Activated T-helper 9 cell treated with anti-CD3 and anti-CD28 coated beads, Interleukin-2, amount 50 U/mL, for 16 hours (primary cell): ENCODE data around the gene VAC14.

Source experiments
- DNase-seq: peaks from one replicate; pipeline ENCODE4 v3.0.0-alpha.2; 2020; ENCODE audit warnings: low read depth

VAC14 gene

GRCh38 chr16:70760221-70760620 is 40.7 kb downstream of the VAC14 start:
- DNase-seq, result no peak

- no peak for DNase-seq
Observed at GRCh38 chr16:70759666-70760065, 41.3 kb downstream of the VAC14 start.

DNA sequence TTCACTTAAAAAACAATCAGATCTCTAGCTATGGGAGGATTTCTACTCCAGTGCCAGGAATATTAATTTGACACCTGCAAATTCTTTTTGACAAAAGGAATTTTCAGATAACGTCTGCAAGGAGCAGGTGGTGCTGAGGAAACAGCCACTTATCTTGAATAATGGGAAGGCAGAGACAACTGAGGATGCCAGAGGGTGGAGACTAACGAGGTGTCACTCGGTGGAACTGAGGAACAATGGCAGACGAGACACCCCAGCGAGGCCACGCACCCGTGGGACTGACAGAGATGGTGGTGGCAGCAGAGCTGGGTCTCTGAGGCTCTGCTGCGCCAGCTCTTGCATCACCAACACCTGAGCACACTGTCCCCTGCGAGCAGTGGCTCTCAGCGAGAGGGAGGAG is 42.2 kb downstream of the VAC14 start:
- no peak for DNase-seq

- no peak for DNase-seq
Observed at GRCh38 chr16:70757183-70757582, 43.8 kb downstream of the VAC14 start.

DNA sequence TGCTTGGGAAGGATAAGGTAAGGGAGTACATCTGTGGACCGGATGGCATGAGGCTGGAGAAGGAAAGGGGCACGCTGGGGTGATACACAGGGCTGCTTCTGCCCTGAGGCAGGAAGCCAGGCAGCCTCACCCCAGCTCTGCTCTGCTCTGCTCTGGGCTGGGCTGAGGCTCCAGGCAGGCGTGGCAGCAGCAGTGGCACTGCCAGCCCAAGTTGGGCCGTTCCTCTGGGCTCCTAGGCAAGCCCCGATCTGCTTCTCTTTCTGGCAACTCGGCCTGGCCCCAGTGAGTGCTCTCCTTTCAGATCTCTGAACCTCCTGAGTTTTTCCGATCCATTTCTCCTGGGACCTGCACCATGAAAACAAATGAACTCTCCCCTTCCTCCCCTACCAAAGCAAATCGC is 44.9 kb downstream of the VAC14 start:
- DNase-seq, result no peak

DNA sequence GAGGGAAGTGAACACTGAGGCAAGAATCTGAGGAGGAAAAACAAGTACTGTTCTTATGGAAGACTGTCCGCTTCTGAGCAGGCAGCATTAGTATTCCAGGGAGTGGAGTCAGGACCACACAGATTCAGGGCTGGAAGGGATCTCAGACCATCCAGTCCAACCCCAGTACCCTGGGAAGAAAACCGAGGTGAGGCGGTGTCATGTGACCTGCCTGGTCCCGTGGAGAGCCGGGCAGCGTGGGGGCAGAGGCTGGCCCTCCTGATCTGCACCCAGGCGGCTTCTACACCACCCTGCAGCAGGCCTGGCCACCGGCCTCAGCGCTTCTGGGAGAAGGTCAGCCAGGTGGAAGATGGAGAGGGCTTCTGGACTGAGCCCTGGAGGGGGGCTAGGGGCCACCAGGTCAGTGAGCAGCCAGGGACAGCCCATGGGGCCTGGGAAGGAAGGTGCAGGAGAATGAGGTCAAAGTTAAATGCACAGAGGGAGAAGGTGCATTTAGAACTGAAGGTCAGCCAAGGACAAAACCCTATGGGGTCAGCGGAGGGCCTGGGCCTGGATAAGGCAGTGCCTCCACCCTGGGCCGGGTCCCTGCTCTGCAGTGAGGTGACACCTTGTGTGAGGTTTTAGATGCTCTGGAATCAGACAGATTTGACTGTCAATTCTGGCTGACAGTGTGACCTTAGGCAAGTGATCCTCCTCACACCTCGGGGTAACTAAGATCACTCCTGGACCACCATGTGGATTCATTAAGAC is 45.9 kb downstream of the VAC14 start:
- no peak for DNase-seq

DNA sequence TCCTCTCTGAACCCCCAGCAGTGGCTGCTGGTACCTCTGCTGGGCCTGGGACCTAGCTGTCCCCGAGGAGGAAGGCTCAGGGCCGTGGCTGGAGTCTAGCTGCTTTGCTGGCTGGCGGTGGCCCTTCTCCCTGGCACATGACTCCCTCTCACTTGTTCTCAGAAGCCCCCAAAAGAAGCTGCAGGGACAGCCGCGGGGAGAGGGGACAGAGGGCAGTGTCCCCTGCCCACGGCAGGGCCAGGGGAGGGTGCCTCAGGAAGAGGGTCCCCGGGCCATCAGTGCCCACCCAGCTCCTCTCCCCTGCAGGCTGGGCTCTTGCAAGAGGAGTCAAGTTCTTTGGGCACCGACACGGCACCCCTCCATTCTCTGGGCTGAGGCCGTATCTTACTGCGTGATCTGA is 46.6 kb downstream of the VAC14 start:
- no peak for DNase-seq

DNA sequence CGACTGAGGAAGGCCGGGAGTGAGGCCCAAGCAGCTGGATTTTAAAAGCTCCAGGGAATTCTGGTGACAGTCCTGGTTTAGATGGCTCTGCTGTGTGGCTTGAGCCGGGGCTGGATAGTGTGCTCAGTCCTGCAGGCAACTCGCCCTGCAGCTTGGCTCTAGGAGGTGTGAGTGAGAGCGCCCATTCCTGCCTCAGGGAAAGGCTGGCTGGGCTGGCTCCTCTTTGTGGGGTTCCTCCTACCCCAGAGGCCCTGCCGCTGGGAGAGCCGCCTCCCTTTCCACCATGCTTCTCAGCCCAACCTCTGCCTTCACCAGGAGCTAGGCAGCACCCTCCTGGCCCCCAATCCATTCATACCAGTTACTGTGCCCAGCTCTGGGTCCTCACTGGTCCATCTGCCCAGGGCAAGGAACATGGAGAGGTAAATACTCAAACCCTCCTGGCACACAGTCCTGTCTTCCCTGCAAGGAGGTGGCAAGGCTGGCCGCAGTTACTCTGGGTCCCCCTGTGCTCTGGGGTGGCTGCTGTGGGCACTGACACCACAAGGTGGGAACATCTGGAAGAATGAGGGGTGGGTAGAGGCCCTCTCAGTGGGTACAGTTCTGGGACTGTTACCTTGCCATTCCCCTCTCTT is 47.1 kb downstream of the VAC14 start:
- DNase-seq, result no peak

DNA sequence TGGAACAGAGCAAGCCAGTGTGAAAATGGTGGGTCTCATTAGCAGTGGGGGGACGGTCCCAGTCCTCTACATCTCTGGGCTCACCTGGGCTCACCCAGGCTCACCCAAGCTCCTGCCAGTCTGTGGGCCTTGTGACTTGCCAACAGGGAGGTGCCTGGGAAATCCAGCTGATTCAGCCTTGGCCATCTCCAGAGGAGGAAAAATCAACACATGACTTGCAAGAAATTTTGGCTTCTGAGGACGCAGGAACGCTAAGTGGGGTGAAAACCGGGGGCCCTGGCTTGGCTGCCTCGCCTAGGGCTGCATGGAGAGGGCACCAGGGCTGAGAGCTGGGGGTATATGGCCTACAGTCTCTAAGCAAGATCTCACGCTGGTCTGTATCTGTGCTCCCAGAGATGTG is 47.7 kb downstream of the VAC14 start:
- DNase-seq, result no peak

GRCh38 chr16:70752426-70752825 is 48.5 kb downstream of the VAC14 start:
- no peak for DNase-seq

DNA sequence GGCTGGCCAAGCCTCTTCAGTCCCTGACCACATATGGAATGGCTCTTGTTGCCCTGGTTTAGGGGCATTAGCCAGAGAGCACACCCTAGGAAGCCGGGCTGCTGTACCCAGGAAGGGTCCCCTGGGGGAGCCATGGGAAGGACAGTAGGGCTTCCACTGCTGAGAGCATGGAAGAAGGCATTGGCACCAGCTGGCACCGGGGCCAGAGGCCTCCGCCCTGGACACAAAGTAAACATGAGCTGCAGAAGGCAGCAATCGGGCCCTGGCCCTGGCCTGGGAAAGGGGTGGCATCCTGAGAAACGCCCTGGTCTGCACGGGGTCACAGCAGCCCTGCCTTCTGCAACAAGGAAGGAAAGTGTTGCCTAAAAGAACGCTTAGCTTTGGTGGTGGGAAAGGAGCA is 49.4 kb downstream of the VAC14 start:
- no peak for DNase-seq

DNA sequence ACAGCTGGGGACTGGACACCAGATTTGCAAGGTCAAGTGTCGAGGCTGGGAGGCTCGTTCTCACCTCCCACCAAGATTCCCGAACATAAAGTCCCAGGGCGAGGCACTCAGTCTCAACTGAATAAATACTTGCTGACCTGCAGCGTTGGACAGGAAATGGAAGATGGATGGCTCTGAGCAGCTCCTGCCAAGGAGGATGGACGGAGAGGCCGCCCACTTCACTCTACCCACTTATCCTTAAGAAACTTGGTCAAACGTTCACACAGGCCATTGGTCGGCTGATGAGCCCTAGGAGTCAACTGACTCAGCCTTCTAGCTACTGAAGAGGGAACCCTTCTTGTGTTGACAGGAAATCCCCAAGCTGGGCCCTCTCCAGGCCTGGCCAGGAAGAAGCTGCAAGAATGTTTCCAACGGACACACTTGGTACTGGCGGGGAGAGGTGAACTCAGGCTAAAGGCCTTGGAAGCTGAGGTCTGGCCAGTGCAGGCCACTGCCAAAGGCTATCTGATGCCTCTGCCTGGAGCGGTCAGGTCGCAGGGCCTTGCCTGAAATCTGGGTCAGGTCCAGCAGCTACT is 50.0 kb downstream of the VAC14 start:
- no peak for DNase-seq

DNA sequence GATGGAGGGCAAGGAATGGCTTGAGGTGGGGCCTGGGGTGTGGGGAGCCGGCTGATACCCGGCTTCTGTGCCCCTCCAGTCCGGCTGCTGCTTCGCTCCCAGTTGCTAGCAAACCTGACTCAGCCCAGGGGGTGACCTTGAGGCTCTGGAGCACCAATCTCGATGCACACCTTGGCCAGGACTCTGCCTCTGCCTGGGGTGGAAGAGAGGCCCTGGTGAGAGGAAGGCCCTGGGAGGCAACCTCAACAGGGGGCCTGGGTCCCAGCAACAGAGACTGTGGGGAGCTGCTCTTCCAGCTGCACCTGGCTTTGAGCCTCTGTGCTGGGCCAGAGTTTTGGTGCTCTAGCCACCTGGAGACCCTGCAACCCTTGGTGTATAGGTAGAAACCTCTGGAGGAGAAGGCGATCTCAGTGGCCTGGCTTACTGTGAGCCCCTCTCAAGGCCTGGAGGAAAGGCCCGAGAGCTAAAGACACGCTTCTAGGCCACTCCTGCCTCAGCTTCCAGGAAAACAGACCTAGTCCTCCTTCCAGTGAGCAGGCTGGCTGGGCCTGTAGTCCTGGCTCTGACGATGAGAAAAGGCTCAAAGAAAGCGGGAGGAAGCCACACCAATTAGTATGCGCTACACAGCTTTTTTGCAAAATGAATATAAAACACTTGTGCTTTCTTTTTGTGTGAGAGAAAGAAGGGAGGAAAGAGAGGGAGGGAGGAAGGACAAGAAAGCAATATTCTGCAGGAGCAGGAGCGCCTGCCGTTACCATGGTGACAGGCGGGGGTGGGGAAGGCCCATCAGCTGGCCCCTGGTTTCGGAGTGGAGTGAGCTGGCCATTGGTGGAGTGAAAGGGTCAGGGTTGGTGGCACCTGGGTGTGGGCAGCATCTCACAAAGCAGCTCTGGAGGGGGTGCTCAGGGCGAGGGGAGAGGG is 51.0 kb downstream of the VAC14 start:
- DNase-seq, result no peak

- no peak for DNase-seq
Observed at GRCh38 chr16:70749006-70749678, 51.8 kb downstream of the VAC14 start.

DNA sequence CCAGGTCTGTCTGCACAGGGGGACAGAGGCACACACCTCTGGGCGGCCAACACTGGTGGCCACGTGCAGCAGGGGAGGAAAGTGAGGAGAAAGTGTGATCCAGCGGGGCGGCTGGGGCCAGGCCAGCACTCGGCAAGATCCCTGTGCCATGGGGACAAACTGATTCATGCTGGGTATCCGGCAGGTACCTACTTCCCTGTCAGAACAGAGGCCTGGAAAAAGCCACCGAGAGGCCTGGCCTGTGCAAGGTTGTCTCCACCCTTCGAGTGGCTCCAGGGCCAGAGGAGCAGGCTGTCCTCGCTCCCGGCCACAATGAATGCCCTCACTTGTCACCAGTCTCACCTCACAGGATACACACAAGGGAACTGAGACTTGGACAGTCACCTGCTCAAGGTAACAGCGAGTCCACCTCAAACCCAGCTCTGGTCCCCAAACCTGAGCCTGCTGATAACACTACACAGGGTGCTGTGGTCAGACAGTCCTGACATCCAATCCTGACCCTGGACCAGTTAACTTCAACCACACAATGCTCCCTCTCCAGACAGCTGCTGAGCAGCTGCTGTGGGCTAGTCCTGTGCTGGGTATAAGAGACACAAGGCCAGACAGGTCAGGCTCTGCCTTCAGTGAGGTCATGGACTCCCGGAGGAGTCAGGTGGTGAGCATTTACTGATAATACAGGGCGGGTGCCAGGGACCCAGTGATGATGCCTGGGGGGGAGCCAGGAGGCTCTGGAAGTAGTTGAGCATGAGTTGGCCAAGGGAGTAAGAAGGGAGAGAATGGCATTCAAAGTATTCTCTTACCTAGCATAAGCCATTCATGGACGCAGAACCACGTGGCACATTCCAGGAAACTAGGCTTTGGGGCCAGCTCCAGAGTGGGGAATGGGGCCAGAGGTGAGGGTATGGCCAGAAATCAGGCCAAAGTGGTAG is 53.0 kb downstream of the VAC14 start:
- no peak for DNase-seq

- DNase-seq, result no peak
Observed at GRCh38 chr16:70746708-70747424, 54.1 kb downstream of the VAC14 start.

DNA sequence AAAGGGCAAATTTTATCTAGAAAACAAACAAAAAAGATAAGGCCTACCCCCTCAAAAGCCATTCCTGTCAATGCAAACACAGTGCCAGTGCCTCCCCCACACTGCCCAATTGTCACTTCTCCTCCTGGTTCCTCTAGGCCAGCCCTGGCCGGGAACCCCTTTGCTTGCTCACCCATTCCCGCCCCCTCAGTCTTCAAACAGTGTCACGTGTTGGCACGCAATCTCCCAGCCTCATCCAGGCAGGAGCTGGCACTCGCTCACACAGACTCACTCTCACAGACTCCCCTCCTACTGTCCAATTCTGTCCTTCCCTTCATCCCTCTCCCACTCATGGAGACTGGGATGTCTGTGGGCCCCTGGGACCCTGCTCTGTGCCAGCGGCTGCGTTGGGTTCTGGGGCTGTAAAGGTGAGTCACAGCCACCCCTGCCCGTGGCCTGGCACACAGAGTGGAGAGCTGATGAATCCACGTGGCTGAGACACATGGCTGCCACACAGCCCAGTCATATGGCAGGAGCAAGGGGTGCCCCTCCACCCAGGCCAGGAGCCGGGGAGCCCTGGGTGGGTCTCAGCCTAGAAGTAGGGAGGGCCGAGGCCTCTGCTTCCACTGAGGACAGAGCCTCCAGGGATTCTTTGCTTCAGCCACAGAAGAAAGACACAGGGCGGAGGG is 54.8 kb downstream of the VAC14 start:
- no peak for DNase-seq

- no peak for DNase-seq
Observed at GRCh38 chr16:70745536-70746025, 55.4 kb downstream of the VAC14 start.

DNA sequence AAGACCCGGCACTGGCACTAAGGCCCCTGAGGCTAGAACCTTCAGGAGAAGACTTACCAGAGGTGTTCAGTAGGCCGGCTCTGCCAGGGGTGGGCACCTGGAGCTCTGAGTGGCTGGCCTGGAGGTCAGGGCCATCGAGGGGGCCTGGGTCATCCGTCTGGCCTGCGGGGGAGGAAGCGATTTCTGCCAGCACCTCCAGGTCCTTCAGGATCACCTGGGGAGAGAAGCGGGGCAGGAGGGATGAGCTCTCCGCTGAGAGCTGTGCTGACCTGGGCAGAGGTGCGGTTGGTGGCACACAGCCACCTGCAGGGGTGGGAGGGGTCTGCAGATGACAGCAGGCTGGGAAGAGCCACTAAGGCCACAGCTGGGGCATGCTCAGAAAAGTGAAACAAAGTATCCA is 56.6 kb downstream of the VAC14 start:
- no peak for DNase-seq
